VCaP (cell line): Measurements from ENCODE around the gene ZNF141.
A peak's percentile ranks its signal among the peaks of the same experiment; 100 is the strongest.
"Not testable (repeated sequence)": the region's sequence is repeated elsewhere in the genome, so short reads cannot be mapped to it uniquely, and the experiment has no call there.

Experiments
- H3K27ac ChIP-seq: fragments of 450-650 bp; 2 replicates; pipeline ENCODE4 v1.5.1; 2017
- TF ChIP-seq, protein P1 (sequence below): fragments of 450-650 bp; conservative IDR thresholded peaks from 2 replicates; pipeline ENCODE4 v1.5.1; 2017; ENCODE audit warnings: mild to moderate bottlenecking, moderate library complexity

Gene ZNF141

DNA sequence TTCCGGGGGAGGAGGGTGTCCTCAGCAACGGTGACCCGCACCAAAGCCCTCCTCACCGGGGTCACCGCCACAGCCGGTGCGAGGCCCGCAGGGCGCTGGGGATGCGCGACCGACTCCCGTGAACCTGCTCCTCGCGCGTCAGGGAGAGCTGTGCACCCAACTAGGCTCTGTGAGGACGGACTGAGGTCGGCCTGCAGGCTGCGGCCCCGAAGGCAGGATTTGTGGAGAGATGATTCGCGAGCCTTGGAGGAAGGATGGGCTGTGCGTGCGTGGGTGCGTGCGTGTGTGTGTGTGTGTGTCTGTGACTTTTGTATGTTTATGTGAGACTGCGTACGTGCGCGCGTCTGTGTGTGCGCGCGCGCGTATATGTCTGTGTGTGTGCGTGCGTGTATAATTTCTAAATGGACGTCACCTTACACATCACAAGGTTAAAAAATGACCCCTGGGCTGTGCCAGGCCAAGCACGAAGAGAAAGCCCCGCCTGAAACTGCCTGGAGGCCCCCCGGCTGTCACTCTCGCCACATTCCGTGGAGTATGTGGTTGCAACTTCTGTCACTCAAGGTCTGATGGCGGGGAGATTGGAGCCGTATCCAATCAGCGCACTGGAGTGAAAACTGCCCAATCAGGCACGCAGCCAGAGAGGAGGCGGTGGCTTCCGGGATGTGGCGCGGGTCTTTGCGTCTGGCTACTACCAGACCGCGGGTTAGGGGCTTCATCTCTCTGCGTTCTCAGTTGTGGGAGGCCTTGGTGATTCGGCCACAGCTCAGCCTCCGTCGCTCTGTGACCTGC is at the start of gene ZNF141:
TSS of gene ZNF141 (plus strand) at position 672 of the 789 bp plus-strand sequence. CDS start 170 bp downstream, outside the sequence.
- TF ChIP-seq, protein P1, sequence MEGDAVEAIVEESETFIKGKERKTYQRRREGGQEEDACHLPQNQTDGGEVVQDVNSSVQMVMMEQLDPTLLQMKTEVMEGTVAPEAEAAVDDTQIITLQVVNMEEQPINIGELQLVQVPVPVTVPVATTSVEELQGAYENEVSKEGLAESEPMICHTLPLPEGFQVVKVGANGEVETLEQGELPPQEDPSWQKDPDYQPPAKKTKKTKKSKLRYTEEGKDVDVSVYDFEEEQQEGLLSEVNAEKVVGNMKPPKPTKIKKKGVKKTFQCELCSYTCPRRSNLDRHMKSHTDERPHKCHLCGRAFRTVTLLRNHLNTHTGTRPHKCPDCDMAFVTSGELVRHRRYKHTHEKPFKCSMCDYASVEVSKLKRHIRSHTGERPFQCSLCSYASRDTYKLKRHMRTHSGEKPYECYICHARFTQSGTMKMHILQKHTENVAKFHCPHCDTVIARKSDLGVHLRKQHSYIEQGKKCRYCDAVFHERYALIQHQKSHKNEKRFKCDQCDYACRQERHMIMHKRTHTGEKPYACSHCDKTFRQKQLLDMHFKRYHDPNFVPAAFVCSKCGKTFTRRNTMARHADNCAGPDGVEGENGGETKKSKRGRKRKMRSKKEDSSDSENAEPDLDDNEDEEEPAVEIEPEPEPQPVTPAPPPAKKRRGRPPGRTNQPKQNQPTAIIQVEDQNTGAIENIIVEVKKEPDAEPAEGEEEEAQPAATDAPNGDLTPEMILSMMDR: no peak
- peak within 1 kb of the TSS; percentile 91 for H3K27ac ChIP-seq

- H3K27ac ChIP-seq: no peak overlapping the region
- TF ChIP-seq, protein P1: no peak
Observed at GRCh38 chr4:288891-289290, 48.7 kb upstream of the ZNF141 start.

- TF ChIP-seq, protein P1: no peak
- no peak overlapping the region for H3K27ac ChIP-seq
Observed at GRCh38 chr4:294732-295131, 42.9 kb upstream of the ZNF141 start.

- H3K27ac ChIP-seq: no peak overlapping the region
- TF ChIP-seq, protein P1: no peak
Observed at GRCh38 chr4:302381-302780, 35.2 kb upstream of the ZNF141 start.

DNA sequence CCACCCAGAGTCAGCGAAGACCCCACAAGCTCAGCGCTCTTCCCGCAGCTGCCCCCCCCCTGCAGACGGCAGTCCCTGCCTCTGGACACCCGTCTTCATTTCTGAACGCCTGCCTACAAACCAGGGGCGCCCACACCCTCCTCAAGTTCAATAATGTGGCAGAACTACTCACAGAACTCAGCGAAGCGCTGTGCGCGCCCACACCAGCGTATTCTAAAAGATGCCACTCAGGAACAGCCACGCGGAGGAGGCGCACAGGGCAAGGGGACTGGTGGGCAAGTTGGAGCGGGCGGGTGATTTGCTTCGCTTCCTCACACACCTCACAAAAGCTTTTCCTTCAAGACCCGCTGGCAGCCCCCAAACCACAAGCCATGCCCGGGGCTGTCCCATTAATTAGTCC is 33.1 kb upstream of the ZNF141 start:
- H3K27ac ChIP-seq: not testable (repeated sequence)

GRCh38 chr4:304969-305680 is 32.5 kb upstream of the ZNF141 start, which contains the start of gene ZNF732:
Gene ZNF732, minus strand, starts transcription at chr4:305474. Its CDS starts 164 bp downstream, at chr4:305310.
- no peak within 1 kb of the TSS for H3K27ac ChIP-seq
- TF ChIP-seq, protein P1: no peak

DNA sequence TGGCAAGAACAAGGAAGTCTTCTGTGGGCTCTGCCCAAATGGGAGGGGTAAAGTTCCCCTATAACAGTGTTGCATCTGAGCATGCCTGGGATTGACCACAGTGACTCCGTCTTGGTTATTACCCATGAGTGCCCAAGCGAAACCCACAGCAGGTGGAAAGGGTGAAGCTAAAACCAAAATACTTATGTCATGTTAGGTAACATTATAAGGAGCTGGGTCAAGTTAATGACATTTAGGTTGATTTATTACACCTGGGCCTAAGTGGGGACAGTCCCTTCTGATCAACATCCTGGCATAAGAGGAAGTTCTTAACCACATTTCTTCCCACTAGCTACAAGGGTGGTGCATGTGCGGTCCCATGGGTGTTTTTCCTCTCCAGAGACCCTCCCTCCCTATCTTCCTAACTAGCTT is 31.1 kb upstream of the ZNF141 start:
- TF ChIP-seq, protein P1: no peak
- no peak overlapping the region for H3K27ac ChIP-seq
